Brain microvascular endothelial cell (primary cell): ENCODE results near the gene EFCAB11.

ENCODE experiments used
- DNase-seq: peaks from one replicate; pipeline ENCODE4 v3.0.0-alpha.2; 2020
- H3K27ac ChIP-seq: fragments of 250-450 bp; sonication (Bioruptor Pico); 2 replicates; pipeline ENCODE4 v1.5.1; 2020; ENCODE audit warnings: mild to moderate bottlenecking, moderate library complexity
- H3K27me3 ChIP-seq: fragments of 250-450 bp; sonication (Bioruptor Pico); replicated peaks from 2 replicates; pipeline ENCODE4 v1.5.1; 2020; ENCODE audit warnings: mild to moderate bottlenecking
- H3K36me3 ChIP-seq: fragments of 250-450 bp; sonication (Bioruptor Pico); replicated peaks from 2 replicates; pipeline ENCODE4 v1.5.1; 2020; ENCODE audit warnings: mild to moderate bottlenecking
- H3K4me3 ChIP-seq: 2 replicates; pipeline ENCODE4 v1.5.1; 2011; ENCODE audit warnings: low read depth, mild to moderate bottlenecking, control low read depth, low read length, moderate library complexity
- in situ Hi-C: cut with HindIII; loops from 2 replicates; pipeline ENCODE4 v1.10.0; 2017; ENCODE audit warnings: low sequenced_read_pairs, low pct_ligation_motif_present
- TF ChIP-seq, protein P1 (sequence below): IDR thresholded peaks from 2 replicates; pipeline ENCODE4 v1.5.1; 2011; ENCODE audit warnings: low read depth, mild to moderate bottlenecking, moderate library complexity, low read length, control low read depth, inconsistent platforms; ENCODE audit errors: missing control alignments

EFCAB11 gene

DNA sequence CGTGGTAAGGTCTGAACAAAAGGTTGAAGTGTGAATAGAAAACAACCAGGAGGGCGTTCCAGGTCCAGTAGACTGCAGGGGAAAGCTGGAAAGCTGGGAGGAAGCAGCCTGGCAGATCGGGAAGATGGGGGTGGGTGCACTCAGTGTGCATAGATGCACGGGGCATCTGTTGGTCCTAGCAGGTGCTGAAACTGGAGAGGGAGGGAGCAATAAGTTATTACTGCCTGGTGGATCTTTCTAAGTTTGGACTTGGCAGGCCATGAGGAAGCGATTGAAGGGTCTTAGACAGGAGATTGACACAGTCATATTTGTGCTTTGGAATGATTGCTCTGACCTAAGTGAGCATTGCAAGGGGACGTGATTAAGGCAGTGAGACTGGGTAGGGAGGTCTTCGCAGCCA, 194.4 kb downstream of the EFCAB11 start:
- Histone ChIP-seq H3K27ac (no peak overlapping the region), H3K36me3 (no peaks in the 10 kb centered on the region), H3K4me3 (no peak overlapping the region), H3K27me3 (no peaks in the 10 kb centered on the region)
- in situ Hi-C loops, result no loop called here
- TF ChIP-seq, protein P1, sequence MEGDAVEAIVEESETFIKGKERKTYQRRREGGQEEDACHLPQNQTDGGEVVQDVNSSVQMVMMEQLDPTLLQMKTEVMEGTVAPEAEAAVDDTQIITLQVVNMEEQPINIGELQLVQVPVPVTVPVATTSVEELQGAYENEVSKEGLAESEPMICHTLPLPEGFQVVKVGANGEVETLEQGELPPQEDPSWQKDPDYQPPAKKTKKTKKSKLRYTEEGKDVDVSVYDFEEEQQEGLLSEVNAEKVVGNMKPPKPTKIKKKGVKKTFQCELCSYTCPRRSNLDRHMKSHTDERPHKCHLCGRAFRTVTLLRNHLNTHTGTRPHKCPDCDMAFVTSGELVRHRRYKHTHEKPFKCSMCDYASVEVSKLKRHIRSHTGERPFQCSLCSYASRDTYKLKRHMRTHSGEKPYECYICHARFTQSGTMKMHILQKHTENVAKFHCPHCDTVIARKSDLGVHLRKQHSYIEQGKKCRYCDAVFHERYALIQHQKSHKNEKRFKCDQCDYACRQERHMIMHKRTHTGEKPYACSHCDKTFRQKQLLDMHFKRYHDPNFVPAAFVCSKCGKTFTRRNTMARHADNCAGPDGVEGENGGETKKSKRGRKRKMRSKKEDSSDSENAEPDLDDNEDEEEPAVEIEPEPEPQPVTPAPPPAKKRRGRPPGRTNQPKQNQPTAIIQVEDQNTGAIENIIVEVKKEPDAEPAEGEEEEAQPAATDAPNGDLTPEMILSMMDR, result no peak
- no peak for DNase-seq

DNA sequence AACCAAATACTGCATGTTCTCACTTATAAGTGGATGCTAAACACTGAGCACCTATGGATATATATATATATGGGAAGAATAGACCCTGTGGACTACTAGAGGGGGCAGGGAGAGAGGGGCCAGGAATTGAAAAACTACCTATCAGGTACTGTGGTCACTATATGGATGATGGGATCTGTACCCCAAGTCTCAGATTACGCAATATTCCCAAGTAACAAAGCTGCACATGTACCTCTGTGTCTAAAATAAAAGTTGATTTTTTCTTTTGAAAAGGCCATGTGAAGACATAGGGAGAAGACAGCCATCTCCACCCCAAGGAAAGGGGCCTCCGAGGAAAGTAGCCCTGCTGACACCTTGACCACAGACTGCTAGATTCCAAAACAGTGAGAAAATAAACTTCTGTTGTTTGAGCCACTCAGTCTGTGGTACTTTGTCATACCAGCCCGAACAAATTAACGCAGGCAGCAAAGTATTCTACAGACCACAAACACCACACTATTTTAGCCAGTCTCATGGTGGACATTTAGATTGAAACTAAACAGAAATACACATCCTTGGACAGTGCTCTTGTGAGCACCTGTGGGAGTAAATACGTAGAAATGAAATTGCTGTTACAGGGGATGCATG, 197.1 kb downstream of the EFCAB11 start:
- TF ChIP-seq, protein P1, result no peak

DNA sequence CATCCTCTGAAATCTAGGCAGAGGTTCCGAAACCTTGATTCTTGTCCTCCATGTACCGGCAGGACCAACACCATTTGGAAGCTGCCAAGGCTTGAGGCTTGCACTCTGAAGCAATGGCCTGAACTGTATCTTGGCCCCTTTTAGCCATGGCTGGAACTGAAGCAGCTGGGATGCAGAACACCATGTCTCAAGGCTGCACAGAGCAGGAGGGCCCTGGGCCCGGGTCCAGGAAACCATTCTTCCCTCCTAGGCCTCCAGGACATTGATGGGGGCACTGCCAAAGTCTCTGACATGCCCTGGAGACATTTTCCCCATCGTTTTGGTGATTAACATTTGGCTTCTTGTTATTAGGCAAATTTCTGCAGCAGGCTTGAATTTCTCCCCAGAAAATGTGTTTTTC, 198.7 kb downstream of the EFCAB11 start:
- in situ Hi-C loops, result no loop called here
- TF ChIP-seq, protein P1, result no peak
- Histone ChIP-seq H3K36me3 (no peaks in the 10 kb centered on the region), H3K4me3 (no peak overlapping the region), H3K27me3 (no peaks in the 10 kb centered on the region), H3K27ac (no peak overlapping the region)
- no peak for DNase-seq

More for the DNA sequence above, 197.1 kb downstream of the EFCAB11 start:
- H3K27ac ChIP-seq, result no peak overlapping the region
- DNase-seq, result no peak
- no peak overlapping the region for H3K4me3 ChIP-seq
- no peaks in the 10 kb centered on the region for H3K36me3 ChIP-seq
- in situ Hi-C loops, result no loop called here
- no peaks in the 10 kb centered on the region for H3K27me3 ChIP-seq

DNA sequence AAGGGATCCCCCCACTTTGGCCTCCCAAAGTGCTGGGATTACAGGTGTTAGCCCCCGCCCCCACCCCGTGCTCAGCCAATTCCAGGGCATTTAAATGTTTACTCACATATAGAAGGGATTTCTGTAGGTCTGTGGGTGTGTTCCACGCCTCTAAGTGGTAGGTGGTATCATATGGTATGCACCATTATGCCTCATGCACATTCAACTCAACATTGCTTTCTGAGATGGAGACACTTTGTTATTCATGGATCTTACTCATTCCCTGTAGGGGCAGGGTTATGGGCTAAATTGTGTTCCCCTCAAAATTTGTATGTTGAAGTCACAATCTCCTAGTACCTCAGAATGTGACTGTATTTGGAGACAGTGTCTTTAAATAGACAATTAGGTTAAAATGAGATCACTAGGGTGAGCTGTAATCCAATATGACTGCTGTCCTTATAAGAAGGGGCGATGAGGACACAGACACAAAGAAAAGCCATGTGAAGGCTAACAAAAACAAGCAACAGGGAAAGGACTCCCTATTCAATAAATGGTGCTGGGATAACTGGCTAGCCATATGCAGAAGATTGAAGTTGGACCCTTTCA, 200.6 kb downstream of the EFCAB11 start:
- no peaks in the 10 kb centered on the region for H3K27me3 ChIP-seq

GRCh38 chr14:89750908-89751392, 203.6 kb downstream of the EFCAB11 start:
- Histone ChIP-seq H3K27me3 (no peaks in the 10 kb centered on the region), H3K36me3 (no peaks in the 10 kb centered on the region), H3K27ac (no peak overlapping the region), H3K4me3 (no peak overlapping the region)
- no peak for DNase-seq
- TF ChIP-seq, protein P1, result no peak
- in situ Hi-C loops, result no loop called here

More for the DNA sequence above, 200.6 kb downstream of the EFCAB11 start:
- no peak overlapping the region for H3K4me3 ChIP-seq
- no peak for DNase-seq
- H3K27ac ChIP-seq, result no peak overlapping the region
- in situ Hi-C loops, result no loop called here
- H3K36me3 ChIP-seq, result no peaks in the 10 kb centered on the region
- TF ChIP-seq, protein P1, result no peak

- TF ChIP-seq, protein P1, result no peak
- no peaks in the 10 kb centered on the region for H3K36me3 ChIP-seq
- in situ Hi-C loops, result no loop called here
- DNase-seq, result no peak
- no peak overlapping the region for H3K27ac ChIP-seq
- H3K4me3 ChIP-seq, result no peak overlapping the region
- H3K27me3 ChIP-seq, result no peaks in the 10 kb centered on the region
These were observed 204.2 kb downstream of the EFCAB11 start for GRCh38 chr14:89750281-89750755.
